Tibial nerve (tissue), 4 donors: Measurements from ENCODE around the gene CDK2. TPM values are rescaled to one million over a fixed set of nuclear protein-coding genes. Genes with fewer than 3 reads are reported as not detected.

ENCODE experiments used
- DNase-seq, 2 donors: peaks; one replicate each; pipeline ENCODE4 v3.0.0-alpha.2; 2019; ENCODE audit warnings: low spot score in 2 of 2
- H3K27ac ChIP-seq, 4 donors: fragments of 200-600 bp; sonication (generic) in 3 of 4; one replicate each; pipeline ENCODE4 v1.5.1; 2017 to 2019; ENCODE audit warnings: mild to moderate bottlenecking in 1 of 4
- H3K27me3 ChIP-seq, 2 donors: fragments of 200-600 bp; sonication (generic) in 1 of 2; one replicate each; pipeline versions ENCODE4 v1.5.1 to v1.6.0; 2017 to 2019
- H3K36me3 ChIP-seq, 3 donors: fragments of 200-600 bp; sonication (generic); one replicate each; pipeline ENCODE4 v1.5.1; 2018 to 2019
- H3K4me1 ChIP-seq, 4 donors: fragments of 200-600 bp; sonication (generic) in 3 of 4; one replicate each; pipeline ENCODE4 v1.5.1; 2017 to 2019
- H3K4me3 ChIP-seq, 4 donors: fragments of 200-600 bp; sonication (generic) in 3 of 4; one replicate each; pipeline ENCODE4 v1.5.1; 2017 to 2019; ENCODE audit warnings: mild to moderate bottlenecking in 1 of 4, moderate library complexity in 1 of 4
- H3K9me3 ChIP-seq, 4 donors: fragments of 200-600 bp; sonication (generic) in 3 of 4; one replicate each; pipeline ENCODE4 v1.5.1; 2017 to 2019
- EP300 ChIP-seq, 2 donors: sonication (generic); formaldehyde crosslinking; IDR thresholded peaks; one replicate each; pipeline ENCODE4 v1.6.1; 2017; ENCODE audit warnings: antibody characterized with exemption in 2 of 2, mild to moderate bottlenecking in 1 of 2
- POLR2A ChIP-seq, 2 donors: fragments of 450-650 bp; IDR thresholded peaks; one replicate each; pipeline ENCODE4 v1.6.1; 2017; ENCODE audit warnings: antibody characterized with exemption in 2 of 2, mild to moderate bottlenecking in 2 of 2, moderate library complexity in 2 of 2
- WGBS, 2 donors: methylation state at CpG; one replicate each; pipeline ENCODE4 v1.1.5; 2018; 5-methylcytosine and 5-hydroxymethylcytosine counted together
- total RNA-seq, 4 donors: library from RNA; depleted of rRNA; stranded (reverse); fragments of >200 nt; gene quantifications; one replicate each; pipeline ENCODE4 v1.1.0, GENCODE V29; 2016
- TF ChIP-seq, protein P1 (sequence below), 5 experiments: fragments of 200-600 bp in 3 of 5; fragments of 450-650 bp in 2 of 5; sonication (generic) in 3 of 5; IDR thresholded peaks; one replicate each; pipeline ENCODE4 v1.5.1; 2016 to 2019; ENCODE audit warnings: antibody characterized with exemption in 5 of 5, mild to moderate bottlenecking in 3 of 5, moderate library complexity in 2 of 5

CDK2 gene
- total RNA-seq, 4 donors from 2014 or later = 10.3 to 22.2 (median 13.8) TPM

GRCh38 chr12:55930771-55931316 is 35.8 kb upstream of the CDK2 start, which contains the start of gene DGKA:
DGKA (plus strand) TSS chr12:55931162; CDS start chr12:55936504, 5,342 bp downstream.
- 42% methylated on average over 3 of the region's 3 CpGs for WGBS, 2 donors
- TF ChIP-seq, protein P1, sequence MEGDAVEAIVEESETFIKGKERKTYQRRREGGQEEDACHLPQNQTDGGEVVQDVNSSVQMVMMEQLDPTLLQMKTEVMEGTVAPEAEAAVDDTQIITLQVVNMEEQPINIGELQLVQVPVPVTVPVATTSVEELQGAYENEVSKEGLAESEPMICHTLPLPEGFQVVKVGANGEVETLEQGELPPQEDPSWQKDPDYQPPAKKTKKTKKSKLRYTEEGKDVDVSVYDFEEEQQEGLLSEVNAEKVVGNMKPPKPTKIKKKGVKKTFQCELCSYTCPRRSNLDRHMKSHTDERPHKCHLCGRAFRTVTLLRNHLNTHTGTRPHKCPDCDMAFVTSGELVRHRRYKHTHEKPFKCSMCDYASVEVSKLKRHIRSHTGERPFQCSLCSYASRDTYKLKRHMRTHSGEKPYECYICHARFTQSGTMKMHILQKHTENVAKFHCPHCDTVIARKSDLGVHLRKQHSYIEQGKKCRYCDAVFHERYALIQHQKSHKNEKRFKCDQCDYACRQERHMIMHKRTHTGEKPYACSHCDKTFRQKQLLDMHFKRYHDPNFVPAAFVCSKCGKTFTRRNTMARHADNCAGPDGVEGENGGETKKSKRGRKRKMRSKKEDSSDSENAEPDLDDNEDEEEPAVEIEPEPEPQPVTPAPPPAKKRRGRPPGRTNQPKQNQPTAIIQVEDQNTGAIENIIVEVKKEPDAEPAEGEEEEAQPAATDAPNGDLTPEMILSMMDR (IDR thresholded peaks at IDR 0.05) = peak; percentile 26 to 67 (median 52)
- TF ChIP-seq POLR2A (IDR thresholded peaks at IDR 0.05) = no peak
- H3K4me1 ChIP-seq = peaks cover 0 to 80% (median 44%) of the 10 kb centered on the region in 4 donors
- H3K27me3 ChIP-seq = no peaks in the 10 kb centered on the region
- DNase-seq = no peak
- H3K9me3 ChIP-seq = no peaks in the 10 kb centered on the region
- peak within 1 kb of the TSS; percentile 78 to 100 (median 94) for H3K27ac ChIP-seq
- H3K4me3 ChIP-seq = peak within 1 kb of the TSS; percentile 64 to 98 (median 74)
- no peaks in the 10 kb centered on the region for H3K36me3 ChIP-seq

GRCh38 chr12:55931317-55931779 is 35.3 kb upstream of the CDK2 start:
- H3K36me3 ChIP-seq = no peaks in the 10 kb centered on the region
- H3K4me3 ChIP-seq = peak overlapping the region; percentile 64 to 98 (median 74)
- peak overlapping the region; percentile 78 to 95 (median 94) for H3K27ac ChIP-seq
- peaks cover 0 to 76% (median 39%) of the 10 kb centered on the region in 4 donors for H3K4me1 ChIP-seq
- WGBS, 2 donors = 12 to 15% methylated on average over 10 of the region's 10 CpGs
- no peaks in the 10 kb centered on the region for H3K9me3 ChIP-seq
- DNase-seq = no peak
- TF ChIP-seq EP300 (IDR thresholded peaks at IDR 0.05) (no peak), POLR2A (IDR thresholded peaks at IDR 0.05) (no peak)
- TF ChIP-seq, protein P1 (IDR thresholded peaks at IDR 0.05) = no peak
- no peaks in the 10 kb centered on the region for H3K27me3 ChIP-seq

DNA sequence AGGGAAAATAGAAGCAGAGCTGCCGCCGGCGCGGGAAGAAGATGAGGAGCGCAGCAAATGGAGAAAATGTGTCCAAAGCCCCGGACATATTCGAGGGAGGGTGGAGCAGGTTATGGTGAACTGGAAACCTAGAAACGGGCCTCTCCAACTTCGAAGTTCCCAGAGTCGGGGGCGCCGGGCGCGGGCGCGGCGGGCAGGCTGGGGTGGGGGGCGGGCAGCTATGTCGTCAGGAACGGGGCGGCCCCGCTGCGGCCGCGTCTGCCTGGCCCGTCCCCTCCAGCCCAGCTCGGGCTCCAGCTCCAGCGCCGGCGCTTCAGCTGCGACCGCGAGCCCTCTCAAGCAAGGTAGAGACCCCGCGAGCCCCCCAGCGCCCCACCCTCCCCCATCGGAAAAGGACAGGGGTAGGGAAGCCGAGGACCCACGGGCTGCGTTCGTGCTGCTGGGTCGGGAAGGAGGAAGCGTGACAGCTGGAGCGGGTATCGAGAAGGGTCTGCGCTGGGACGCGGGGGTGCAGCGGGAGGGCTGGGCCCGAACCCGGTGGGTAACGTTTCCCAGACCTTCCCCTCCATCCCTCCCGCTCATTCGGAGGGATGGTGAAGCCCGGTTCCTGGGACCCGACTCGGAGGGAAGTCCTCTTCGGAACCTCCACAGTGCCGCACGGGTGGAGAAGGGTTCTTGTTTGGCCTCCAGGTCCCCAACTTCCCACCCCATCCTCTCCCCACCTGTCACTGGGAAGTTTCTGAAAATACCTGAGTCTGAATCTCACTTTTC is 34.7 kb upstream of the CDK2 start:
- 1 to 2% methylated on average over 42 to 53 of the region's 60 CpGs for WGBS, 2 donors
- Histone ChIP-seq H3K9me3 (no peaks in the 10 kb centered on the region), H3K4me3 (peak overlapping the region; percentile 64 to 98 (median 74)), H3K36me3 (peaks cover 0 to 2% (median 0%) of the 10 kb centered on the region in 3 donors), H3K27me3 (no peaks in the 10 kb centered on the region), H3K4me1 (peaks cover 0 to 75% (median 37%) of the 10 kb centered on the region in 4 donors), H3K27ac (peak overlapping the region; percentile 78 to 95 (median 94))
- peak; percentile 34 to 36 for DNase-seq
- TF ChIP-seq EP300 (IDR thresholded peaks at IDR 0.05) (peak in 1 of 2 donors; percentile 33), POLR2A (IDR thresholded peaks at IDR 0.05) (peak; percentile 34 to 50)
- TF ChIP-seq, protein P1 (IDR thresholded peaks at IDR 0.05) = no peak

DNA sequence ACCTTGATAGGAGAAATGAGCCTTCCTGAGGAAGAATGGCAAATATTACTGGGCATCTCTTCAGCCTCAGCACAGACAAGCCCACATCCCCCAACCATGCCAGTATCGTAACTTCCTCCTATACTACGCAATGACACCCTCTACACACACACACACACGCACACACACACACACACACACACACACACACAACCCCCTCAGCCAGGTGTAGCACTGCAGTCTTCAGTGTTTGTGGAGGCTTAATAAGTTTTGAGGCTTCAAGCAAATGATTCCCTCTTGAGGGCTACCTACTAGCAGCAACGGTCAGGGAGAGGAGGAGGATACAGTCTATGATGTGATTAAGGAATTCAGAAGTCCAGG is 34.1 kb upstream of the CDK2 start:
- Histone ChIP-seq H3K27ac (peak overlapping the region; percentile 78 to 95 (median 94)), H3K9me3 (no peaks in the 10 kb centered on the region), H3K4me3 (peak overlapping the region; percentile 64 to 98 (median 74)), H3K4me1 (peaks cover 0 to 75% (median 37%) of the 10 kb centered on the region in 4 donors), H3K27me3 (no peaks in the 10 kb centered on the region), H3K36me3 (peaks cover 0 to 8% (median 4%) of the 10 kb centered on the region in 3 donors)
- TF ChIP-seq EP300 (IDR thresholded peaks at IDR 0.05) (no peak), POLR2A (IDR thresholded peaks at IDR 0.05) (no peak)
- TF ChIP-seq, protein P1 (IDR thresholded peaks at IDR 0.05) = no peak
- WGBS, 2 donors = 2 to 7% methylated on average over 4 of the region's 4 CpGs
- DNase-seq = peak in 1 of 2 donors; percentile 26
